Choroid plexus epithelial cell (primary cell): ENCODE data around the gene ADAMTS12.

Experiments used
- DNase-seq: peaks from one replicate; pipeline ENCODE4 v3.0.0-alpha.2; 2010; ENCODE audit warnings: low read depth
- H3K4me3 ChIP-seq: 2 replicates; pipeline ENCODE4 v1.5.1; 2011; ENCODE audit warnings: low read depth, mild to moderate bottlenecking, control low read depth, low read length, moderate library complexity
- TF ChIP-seq, protein P1 (sequence below): conservative IDR thresholded peaks from 2 replicates; pipeline ENCODE4 v1.5.1; 2011; ENCODE audit warnings: low read depth, mild to moderate bottlenecking, control low read depth, inconsistent platforms, low read length, moderate library complexity

Gene ADAMTS12

DNA sequence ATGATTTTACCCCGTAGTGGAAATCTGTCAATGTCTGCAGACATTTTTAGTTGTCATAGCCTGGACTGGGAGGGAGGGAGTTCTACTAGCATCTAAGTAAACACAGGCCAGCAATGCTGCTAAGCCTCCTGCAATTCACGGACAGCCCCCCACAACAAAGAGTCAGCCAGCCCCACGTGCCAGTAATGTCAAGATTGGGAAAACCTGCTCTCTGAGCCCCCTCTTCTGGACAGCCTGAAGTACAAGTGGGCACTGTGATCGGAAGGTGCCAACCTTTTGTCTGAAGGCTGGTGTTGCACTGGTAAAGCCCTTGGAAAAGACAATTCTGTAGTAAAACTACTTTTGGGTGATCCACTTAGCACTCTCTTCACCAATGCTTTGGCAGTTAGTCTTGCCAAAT is 296.5 kb downstream of the ADAMTS12 start:
- no peak for DNase-seq
- H3K4me3 ChIP-seq, result no peak overlapping the region
- TF ChIP-seq, protein P1, sequence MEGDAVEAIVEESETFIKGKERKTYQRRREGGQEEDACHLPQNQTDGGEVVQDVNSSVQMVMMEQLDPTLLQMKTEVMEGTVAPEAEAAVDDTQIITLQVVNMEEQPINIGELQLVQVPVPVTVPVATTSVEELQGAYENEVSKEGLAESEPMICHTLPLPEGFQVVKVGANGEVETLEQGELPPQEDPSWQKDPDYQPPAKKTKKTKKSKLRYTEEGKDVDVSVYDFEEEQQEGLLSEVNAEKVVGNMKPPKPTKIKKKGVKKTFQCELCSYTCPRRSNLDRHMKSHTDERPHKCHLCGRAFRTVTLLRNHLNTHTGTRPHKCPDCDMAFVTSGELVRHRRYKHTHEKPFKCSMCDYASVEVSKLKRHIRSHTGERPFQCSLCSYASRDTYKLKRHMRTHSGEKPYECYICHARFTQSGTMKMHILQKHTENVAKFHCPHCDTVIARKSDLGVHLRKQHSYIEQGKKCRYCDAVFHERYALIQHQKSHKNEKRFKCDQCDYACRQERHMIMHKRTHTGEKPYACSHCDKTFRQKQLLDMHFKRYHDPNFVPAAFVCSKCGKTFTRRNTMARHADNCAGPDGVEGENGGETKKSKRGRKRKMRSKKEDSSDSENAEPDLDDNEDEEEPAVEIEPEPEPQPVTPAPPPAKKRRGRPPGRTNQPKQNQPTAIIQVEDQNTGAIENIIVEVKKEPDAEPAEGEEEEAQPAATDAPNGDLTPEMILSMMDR, result no peak

GRCh38 chr5:33594006-33594405 is 297.8 kb downstream of the ADAMTS12 start:
- DNase-seq, result peak; percentile 35
- no peak overlapping the region for H3K4me3 ChIP-seq

GRCh38 chr5:33592245-33592644 is 299.5 kb downstream of the ADAMTS12 start:
- no peak overlapping the region for H3K4me3 ChIP-seq
- TF ChIP-seq, protein P1, result no peak
- no peak for DNase-seq

More at GRCh38 chr5:33594006-33594405, 297.8 kb downstream of the ADAMTS12 start:
- TF ChIP-seq, protein P1, result no peak

GRCh38 chr5:33588654-33589372 is 303.0 kb downstream of the ADAMTS12 start:
- peak; percentile 31 for DNase-seq
- no peak overlapping the region for H3K4me3 ChIP-seq
- TF ChIP-seq, protein P1, result peak; percentile 59

- H3K4me3 ChIP-seq, result no peak overlapping the region
- DNase-seq, result no peak
- TF ChIP-seq, protein P1, result no peak
Observed at GRCh38 chr5:33583332-33583731, 308.5 kb downstream of the ADAMTS12 start.

DNA sequence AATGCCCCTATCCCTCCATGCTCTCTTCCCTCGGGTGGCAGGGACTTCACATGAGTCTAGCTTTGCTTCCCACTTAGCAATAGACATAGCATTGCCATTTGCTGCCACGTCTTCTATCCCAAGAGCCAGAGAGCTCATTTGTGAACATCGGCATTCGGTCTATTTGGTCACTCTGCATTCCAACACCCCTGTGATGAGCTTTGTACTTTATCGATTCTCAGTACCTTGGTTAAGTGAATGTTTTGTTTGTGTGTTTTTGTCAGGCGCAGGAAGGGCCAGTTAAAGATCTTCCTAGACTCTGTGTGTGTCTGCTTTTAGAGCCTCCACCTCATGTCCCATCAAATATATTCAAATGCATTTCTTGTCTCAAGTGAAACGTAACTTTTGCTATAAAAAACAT is 309.4 kb downstream of the ADAMTS12 start:
- H3K4me3 ChIP-seq, result no peak overlapping the region
- DNase-seq, result no peak
- TF ChIP-seq, protein P1, result no peak

GRCh38 chr5:33579789-33580188 is 312.0 kb downstream of the ADAMTS12 start:
- TF ChIP-seq, protein P1, result peak; percentile 39
- DNase-seq, result no peak
- H3K4me3 ChIP-seq, result no peak overlapping the region
